ENCODE measurements around the gene TNP2.

DNA sequence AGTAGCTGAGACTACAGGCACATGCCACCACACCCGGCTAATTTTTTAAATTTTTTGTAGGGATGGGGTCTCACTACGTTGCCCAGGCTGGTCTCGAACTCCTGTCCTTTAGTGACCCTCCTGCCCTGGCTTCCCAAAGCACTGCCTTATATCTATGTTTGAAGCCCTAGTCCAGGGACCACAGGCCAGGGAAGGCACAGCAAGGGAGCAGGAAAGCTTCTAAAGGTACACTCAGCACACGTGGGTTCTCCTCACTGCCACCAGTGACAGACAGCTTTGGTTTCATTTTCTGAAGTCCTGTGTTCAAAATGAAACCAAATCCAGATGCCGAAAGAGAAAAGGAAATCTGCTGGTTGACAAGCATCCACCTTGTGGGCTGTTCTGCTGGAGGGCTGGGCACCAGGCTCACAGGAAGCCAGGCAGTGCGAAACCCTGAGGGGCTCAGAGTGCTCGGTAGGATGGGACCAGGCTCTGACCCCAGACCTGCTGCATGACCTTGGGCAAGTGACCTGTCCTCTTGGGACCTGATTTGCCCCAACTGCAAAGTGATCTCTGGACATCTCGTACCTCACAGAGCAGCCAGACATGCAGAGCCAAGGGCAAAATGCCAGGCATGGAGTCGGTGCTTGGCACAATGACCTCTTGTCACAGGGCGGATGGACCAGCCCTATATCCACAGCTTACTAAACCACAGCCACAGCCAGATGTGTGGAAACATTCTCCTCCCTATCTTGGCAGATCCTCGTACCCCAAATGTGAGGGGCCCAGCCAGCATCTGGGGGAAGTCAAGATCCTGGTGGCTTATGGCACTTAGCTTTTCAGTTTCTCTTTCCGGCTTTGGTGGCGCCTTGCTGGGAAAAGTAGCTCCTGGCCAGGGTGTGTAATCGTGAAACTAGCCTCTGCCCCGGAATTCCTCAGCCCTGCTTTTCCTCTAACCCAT is 10.3 kb downstream of the TNP2 start:
- TF ChIP-seq, protein P1, sequence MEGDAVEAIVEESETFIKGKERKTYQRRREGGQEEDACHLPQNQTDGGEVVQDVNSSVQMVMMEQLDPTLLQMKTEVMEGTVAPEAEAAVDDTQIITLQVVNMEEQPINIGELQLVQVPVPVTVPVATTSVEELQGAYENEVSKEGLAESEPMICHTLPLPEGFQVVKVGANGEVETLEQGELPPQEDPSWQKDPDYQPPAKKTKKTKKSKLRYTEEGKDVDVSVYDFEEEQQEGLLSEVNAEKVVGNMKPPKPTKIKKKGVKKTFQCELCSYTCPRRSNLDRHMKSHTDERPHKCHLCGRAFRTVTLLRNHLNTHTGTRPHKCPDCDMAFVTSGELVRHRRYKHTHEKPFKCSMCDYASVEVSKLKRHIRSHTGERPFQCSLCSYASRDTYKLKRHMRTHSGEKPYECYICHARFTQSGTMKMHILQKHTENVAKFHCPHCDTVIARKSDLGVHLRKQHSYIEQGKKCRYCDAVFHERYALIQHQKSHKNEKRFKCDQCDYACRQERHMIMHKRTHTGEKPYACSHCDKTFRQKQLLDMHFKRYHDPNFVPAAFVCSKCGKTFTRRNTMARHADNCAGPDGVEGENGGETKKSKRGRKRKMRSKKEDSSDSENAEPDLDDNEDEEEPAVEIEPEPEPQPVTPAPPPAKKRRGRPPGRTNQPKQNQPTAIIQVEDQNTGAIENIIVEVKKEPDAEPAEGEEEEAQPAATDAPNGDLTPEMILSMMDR (IDR thresholded peaks at IDR 0.05; ENCODE audit: low read depth, low read length, poor library complexity, severe bottlenecking), result no peak
- no peak for TF ChIP-seq EZH2phosphoT487 (IDR thresholded peaks at IDR 0.05; ENCODE audit: borderline replicate concordance, low read length)
